NCI-H1694 (cell line): Measurements from ENCODE around the gene C14orf132.

Experiments
- DNase-seq: peaks from one replicate; lab custom pipeline; 2025; lab: John Stamatoyannopoulos, UW

The C14orf132 gene

GRCh38 chr14:96082420-96083300 lies 43.5 kb downstream of the C14orf132 start:
- no peak for DNase-seq

GRCh38 chr14:96083667-96084320 lies 44.6 kb downstream of the C14orf132 start:
- peak; percentile 59 for DNase-seq

GRCh38 chr14:96084796-96085195 lies 45.6 kb downstream of the C14orf132 start:
- no peak for DNase-seq

- DNase-seq: no peak
These were observed 46.2 kb downstream of the C14orf132 start for GRCh38 chr14:96085369-96085768.

- no peak for DNase-seq
These were observed 46.9 kb downstream of the C14orf132 start for GRCh38 chr14:96086032-96086431.

- no peak for DNase-seq
These were observed 47.5 kb downstream of the C14orf132 start for GRCh38 chr14:96086574-96087077.

GRCh38 chr14:96088074-96088473 lies 48.9 kb downstream of the C14orf132 start:
- peak; percentile 46 for DNase-seq

GRCh38 chr14:96088481-96088880 lies 49.3 kb downstream of the C14orf132 start:
- DNase-seq: no peak

- no peak for DNase-seq
These were observed 49.7 kb downstream of the C14orf132 start for GRCh38 chr14:96088911-96089310.

GRCh38 chr14:96089401-96089800 lies 50.2 kb downstream of the C14orf132 start:
- DNase-seq: no peak

- DNase-seq: peak; percentile 99
These were observed 51.4 kb downstream of the C14orf132 start for GRCh38 chr14:96090441-96091148.

GRCh38 chr14:96091149-96091693 lies 52.1 kb downstream of the C14orf132 start:
- peak; percentile 59 for DNase-seq

GRCh38 chr14:96091941-96092411 lies 52.8 kb downstream of the C14orf132 start:
- DNase-seq: no peak

- no peak for DNase-seq
These were observed 53.8 kb downstream of the C14orf132 start for GRCh38 chr14:96092936-96093335.

GRCh38 chr14:96094211-96094610 lies 55.0 kb downstream of the C14orf132 start:
- DNase-seq: no peak

GRCh38 chr14:96094656-96095055 lies 55.5 kb downstream of the C14orf132 start:
- DNase-seq: no peak

- no peak for DNase-seq
These were observed 55.9 kb downstream of the C14orf132 start for GRCh38 chr14:96095058-96095457.

- peak; percentile 50 for DNase-seq
These were observed 56.7 kb downstream of the C14orf132 start for GRCh38 chr14:96095581-96096476.

GRCh38 chr14:96096639-96097610 lies 57.8 kb downstream of the C14orf132 start:
- no peak for DNase-seq

GRCh38 chr14:96097752-96098151 lies 58.6 kb downstream of the C14orf132 start:
- no peak for DNase-seq
